ENCODE results near the gene ABHD17A. TPM values are rescaled to one million over a fixed set of nuclear protein-coding genes. Genes with fewer than 3 reads are reported as not detected.

ABHD17A gene
- total RNA-seq, 1 experiment from 2014 or later, result 68.2 TPM

DNA sequence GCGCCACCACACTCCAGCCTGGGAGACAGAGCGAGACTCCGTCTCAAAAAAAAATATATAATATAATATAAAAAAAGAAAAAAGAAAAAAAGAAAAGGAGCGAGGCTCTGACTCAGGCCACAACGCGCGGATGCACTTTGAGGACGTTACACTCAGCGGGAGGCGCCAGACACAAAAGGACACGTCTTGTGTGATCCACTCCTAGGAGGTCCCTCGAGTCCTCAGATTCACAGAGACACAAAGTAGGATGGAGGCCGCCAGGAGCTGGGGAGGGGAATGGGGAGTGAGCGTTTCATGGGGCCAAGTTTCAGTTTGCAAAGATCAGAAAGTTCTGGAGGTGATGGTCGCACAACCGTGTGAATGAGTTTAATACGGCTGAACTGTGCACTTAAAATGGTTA lies 8.5 kb upstream of the ABHD17A start:
- DNase-seq (ENCODE audit: low read depth, low spot score), result no peak
- no peak overlapping the region for H2AFZ ChIP-seq (ENCODE audit: low read depth, low read length, poor library complexity, severe bottlenecking)
- no peaks in the 10 kb centered on the region for H4K20me1 ChIP-seq (ENCODE audit: insufficient read depth)
- no peaks in the 10 kb centered on the region for H3K36me3 ChIP-seq (ENCODE audit: control insufficient read depth in 1 of 2, insufficient read depth in 2 of 2, low read length in 2 of 2)
- H3K4me3 ChIP-seq (replicated peaks in 1 of 2; ENCODE audit: low read depth in 1 of 2, low read length in 2 of 2), result no peak overlapping the region
- H3K4me1 ChIP-seq (ENCODE audit: control insufficient read depth in 1 of 2, insufficient read depth in 2 of 2, low read length in 2 of 2), result peaks cover 16 to 20% of the 10 kb centered on the region in 2 experiments; a peak in 3 of 4 replicates
- no peak overlapping the region for H3K4me2 ChIP-seq (ENCODE audit: low read length)
- no peak overlapping the region for H3K9ac ChIP-seq (ENCODE audit: low read length)
- ChIA-PET POLR2A (no interaction called here), CTCF (no interaction called here), RAD21 (ENCODE audit: low non-redundant PET in 1 of 2, low total read pairs in 2 of 2, uncharacterized antibody in 2 of 2, unreplicated experiment in 2 of 2) (no interaction called here)
- no TSS peak for BruUV-seq (replicated peaks)
- no peak overlapping the region for H3K27ac ChIP-seq (ENCODE audit: low read depth, low read length)
- intact Hi-C loops (cut with micrococcal nuclease), result no loop called here
- ATAC-seq, result no peak
- TF ChIP-seq, protein P1, sequence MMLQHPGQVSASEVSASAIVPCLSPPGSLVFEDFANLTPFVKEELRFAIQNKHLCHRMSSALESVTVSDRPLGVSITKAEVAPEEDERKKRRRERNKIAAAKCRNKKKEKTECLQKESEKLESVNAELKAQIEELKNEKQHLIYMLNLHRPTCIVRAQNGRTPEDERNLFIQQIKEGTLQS (IDR thresholded peaks at IDR 0.05), result no peak
- TF ChIP-seq CBX3 (IDR thresholded peaks at IDR 0.05; ENCODE audit: low read depth), result no peak
- TF ChIP-seq ZFX (IDR thresholded peaks at IDR 0.05), result no peak
- TF ChIP-seq ELF1 (IDR thresholded peaks at IDR 0.05; ENCODE audit: borderline replicate concordance, low read depth), result no peak
- TF ChIP-seq FOSL1 (IDR thresholded peaks at IDR 0.05; ENCODE audit: low read depth), result no peak
- no peaks in the 10 kb centered on the region for H3K27me3 ChIP-seq (ENCODE audit: insufficient read depth, low read length)
- no peaks in the 10 kb centered on the region for H3K9me2 ChIP-seq (ENCODE audit: insufficient read depth)
- H3K79me2 ChIP-seq (ENCODE audit: insufficient read depth, low read length), result no peaks in the 10 kb centered on the region
- H3K9me3 ChIP-seq (ENCODE audit: control insufficient read depth in 1 of 2, insufficient read depth in 1 of 2, low read depth in 1 of 2, low read length in 2 of 2), result no peaks in the 10 kb centered on the region

DNA sequence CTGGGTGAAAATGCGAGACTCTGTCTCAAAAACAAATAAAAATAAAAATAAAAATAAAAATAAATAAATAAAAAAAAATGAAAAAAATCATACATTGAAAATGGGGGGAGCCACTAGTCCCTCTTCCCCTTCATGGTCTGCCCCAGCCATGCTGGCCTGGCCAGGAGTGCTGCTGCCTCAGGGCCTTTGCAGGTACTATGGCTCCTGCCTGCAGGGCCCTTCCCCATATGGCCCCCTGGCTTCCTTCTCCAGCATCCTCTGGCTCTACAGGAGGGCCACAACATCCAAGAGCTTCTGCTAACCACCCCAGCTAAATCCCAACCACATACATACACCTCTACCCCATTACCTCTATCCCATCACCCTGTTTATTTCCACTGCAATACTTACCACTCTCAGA lies 4.6 kb upstream of the ABHD17A start:
- DNase-seq (ENCODE audit: low read depth, low spot score) (no peak), ATAC-seq (no peak)
- H3K27ac ChIP-seq (ENCODE audit: low read depth, low read length), result no peak overlapping the region
- H3K27me3 ChIP-seq (ENCODE audit: insufficient read depth, low read length), result no peaks in the 10 kb centered on the region
- H3K36me3 ChIP-seq (ENCODE audit: control insufficient read depth in 1 of 2, insufficient read depth in 2 of 2, low read length in 2 of 2), result no peaks in the 10 kb centered on the region
- H3K9me2 ChIP-seq (ENCODE audit: insufficient read depth), result no peaks in the 10 kb centered on the region
- H3K4me3 ChIP-seq (replicated peaks in 1 of 2; ENCODE audit: low read depth in 1 of 2, low read length in 2 of 2), result no peak overlapping the region
- no peaks in the 10 kb centered on the region for H3K9me3 ChIP-seq (ENCODE audit: control insufficient read depth in 1 of 2, insufficient read depth in 1 of 2, low read depth in 1 of 2, low read length in 2 of 2)
- RAD21 ChIA-PET (ENCODE audit: low non-redundant PET in 1 of 2, low total read pairs in 2 of 2, uncharacterized antibody in 2 of 2, unreplicated experiment in 2 of 2), result no interaction called here
- H3K4me1 ChIP-seq (ENCODE audit: control insufficient read depth in 1 of 2, insufficient read depth in 2 of 2, low read length in 2 of 2), result peaks cover under 1 to 6% of the 10 kb centered on the region in 2 experiments; a peak in 3 of 4 replicates
- POLR2A ChIA-PET, result no interaction called here
- no peak overlapping the region for H2AFZ ChIP-seq (ENCODE audit: low read depth, low read length, poor library complexity, severe bottlenecking)
- peaks cover 2% of the 10 kb centered on the region for H3K79me2 ChIP-seq (ENCODE audit: insufficient read depth, low read length)
- intact Hi-C loops (cut with micrococcal nuclease), result no loop called here
- H4K20me1 ChIP-seq (ENCODE audit: insufficient read depth), result no peaks in the 10 kb centered on the region
- TF ChIP-seq CEBPB (IDR thresholded peaks at IDR 0.05; ENCODE audit: low read depth) (no peak), SP1 (IDR thresholded peaks at IDR 0.05; ENCODE audit: low read depth) (no peak), EZH2phosphoT487 (IDR thresholded peaks at IDR 0.05; ENCODE audit: borderline replicate concordance) (no peak), ZNF274 (IDR thresholded peaks at IDR 0.05; ENCODE audit: low read depth, low read length) (no peak), POLR2AphosphoS5 (IDR thresholded peaks at IDR 0.05; ENCODE audit: low read depth, low read length) (no peak), ZFX (IDR thresholded peaks at IDR 0.05) (no peak), YY1 (IDR thresholded peaks at IDR 0.05; ENCODE audit: extremely low read depth, insufficient replicate concordance, low read depth, low read length) (no peak), FOSL1 (IDR thresholded peaks at IDR 0.05; ENCODE audit: low read depth) (no peak), JUND (IDR thresholded peaks at IDR 0.05) (no peak), CBX3 (IDR thresholded peaks at IDR 0.05; ENCODE audit: low read depth) (no peak), EGR1 (IDR thresholded peaks at IDR 0.05; ENCODE audit: low read depth) (no peak), RAD21 (IDR thresholded peaks at IDR 0.05; ENCODE audit: low read depth) (no peak)
- TF ChIP-seq, protein P2, sequence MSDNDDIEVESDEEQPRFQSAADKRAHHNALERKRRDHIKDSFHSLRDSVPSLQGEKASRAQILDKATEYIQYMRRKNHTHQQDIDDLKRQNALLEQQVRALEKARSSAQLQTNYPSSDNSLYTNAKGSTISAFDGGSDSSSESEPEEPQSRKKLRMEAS (IDR thresholded peaks at IDR 0.05), result no peak
- TF ChIP-seq, protein P1 (IDR thresholded peaks at IDR 0.05), result no peak
- TF ChIP-seq, protein P3, sequence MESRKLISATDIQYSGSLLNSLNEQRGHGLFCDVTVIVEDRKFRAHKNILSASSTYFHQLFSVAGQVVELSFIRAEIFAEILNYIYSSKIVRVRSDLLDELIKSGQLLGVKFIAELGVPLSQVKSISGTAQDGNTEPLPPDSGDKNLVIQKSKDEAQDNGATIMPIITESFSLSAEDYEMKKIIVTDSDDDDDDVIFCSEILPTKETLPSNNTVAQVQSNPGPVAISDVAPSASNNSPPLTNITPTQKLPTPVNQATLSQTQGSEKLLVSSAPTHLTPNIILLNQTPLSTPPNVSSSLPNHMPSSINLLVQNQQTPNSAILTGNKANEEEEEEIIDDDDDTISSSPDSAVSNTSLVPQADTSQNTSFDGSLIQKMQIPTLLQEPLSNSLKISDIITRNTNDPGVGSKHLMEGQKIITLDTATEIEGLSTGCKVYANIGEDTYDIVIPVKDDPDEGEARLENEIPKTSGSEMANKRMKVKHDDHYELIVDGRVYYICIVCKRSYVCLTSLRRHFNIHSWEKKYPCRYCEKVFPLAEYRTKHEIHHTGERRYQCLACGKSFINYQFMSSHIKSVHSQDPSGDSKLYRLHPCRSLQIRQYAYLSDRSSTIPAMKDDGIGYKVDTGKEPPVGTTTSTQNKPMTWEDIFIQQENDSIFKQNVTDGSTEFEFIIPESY (IDR thresholded peaks at IDR 0.05; ENCODE audit: extremely low read depth, insufficient replicate concordance, low read length), result no peak
- TF ChIP-seq, protein P4, sequence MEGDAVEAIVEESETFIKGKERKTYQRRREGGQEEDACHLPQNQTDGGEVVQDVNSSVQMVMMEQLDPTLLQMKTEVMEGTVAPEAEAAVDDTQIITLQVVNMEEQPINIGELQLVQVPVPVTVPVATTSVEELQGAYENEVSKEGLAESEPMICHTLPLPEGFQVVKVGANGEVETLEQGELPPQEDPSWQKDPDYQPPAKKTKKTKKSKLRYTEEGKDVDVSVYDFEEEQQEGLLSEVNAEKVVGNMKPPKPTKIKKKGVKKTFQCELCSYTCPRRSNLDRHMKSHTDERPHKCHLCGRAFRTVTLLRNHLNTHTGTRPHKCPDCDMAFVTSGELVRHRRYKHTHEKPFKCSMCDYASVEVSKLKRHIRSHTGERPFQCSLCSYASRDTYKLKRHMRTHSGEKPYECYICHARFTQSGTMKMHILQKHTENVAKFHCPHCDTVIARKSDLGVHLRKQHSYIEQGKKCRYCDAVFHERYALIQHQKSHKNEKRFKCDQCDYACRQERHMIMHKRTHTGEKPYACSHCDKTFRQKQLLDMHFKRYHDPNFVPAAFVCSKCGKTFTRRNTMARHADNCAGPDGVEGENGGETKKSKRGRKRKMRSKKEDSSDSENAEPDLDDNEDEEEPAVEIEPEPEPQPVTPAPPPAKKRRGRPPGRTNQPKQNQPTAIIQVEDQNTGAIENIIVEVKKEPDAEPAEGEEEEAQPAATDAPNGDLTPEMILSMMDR (IDR thresholded peaks at IDR 0.05 in 2 of 3, conservative IDR thresholded peaks at IDR 0.05 in 1 of 3; ENCODE audit: borderline replicate concordance in 1 of 3, insufficient read depth in 1 of 3, low read depth in 2 of 3, low read length in 2 of 3), result no peak
- CTCF ChIA-PET, result no interaction called here
- no TSS peak for BruUV-seq (replicated peaks)
- H3K9ac ChIP-seq (ENCODE audit: low read length), result no peak overlapping the region
- H3K4me2 ChIP-seq (ENCODE audit: low read length), result no peak overlapping the region
